Measurements from ENCODE around the gene TNK2.
"Not testable (repeated sequence)": the region's sequence is repeated elsewhere in the genome, so short reads cannot be mapped to it uniquely, and the experiment has no call there.

Gene TNK2

GRCh38 chr3:195844671-195845218, 63.6 kb downstream of the TNK2 start:
- no peak for DNase-seq

GRCh38 chr3:195839260-195840010, 68.9 kb downstream of the TNK2 start:
- DNase-seq: no peak

- no peak for DNase-seq
Observed at GRCh38 chr3:195838714-195839113, 69.6 kb downstream of the TNK2 start.

GRCh38 chr3:195836476-195837135, 71.7 kb downstream of the TNK2 start:
- DNase-seq: no peak

- DNase-seq: no peak
Observed at GRCh38 chr3:195835791-195836190, 72.6 kb downstream of the TNK2 start.

GRCh38 chr3:195834675-195835583, 73.4 kb downstream of the TNK2 start:
- DNase-seq: no peak

GRCh38 chr3:195829897-195830254, 78.5 kb downstream of the TNK2 start:
- no peak for DNase-seq

- no peak for DNase-seq
Observed at GRCh38 chr3:195828762-195829161, 79.6 kb downstream of the TNK2 start.

GRCh38 chr3:195825857-195826804, 82.2 kb downstream of the TNK2 start:
- DNase-seq: no peak

GRCh38 chr3:195825191-195825588, 83.2 kb downstream of the TNK2 start:
- DNase-seq: no peak

- not testable (repeated sequence) for DNase-seq
Observed at GRCh38 chr3:195824425-195825190, 83.7 kb downstream of the TNK2 start.

GRCh38 chr3:195823999-195824398, 84.4 kb downstream of the TNK2 start:
- DNase-seq: no peak

GRCh38 chr3:195823280-195823679, 85.1 kb downstream of the TNK2 start:
- no peak for DNase-seq

- DNase-seq: no peak
Observed at GRCh38 chr3:195822131-195822696, 86.1 kb downstream of the TNK2 start.

GRCh38 chr3:195821403-195822130, 86.8 kb downstream of the TNK2 start:
- no peak for DNase-seq

GRCh38 chr3:195820901-195821300, 87.5 kb downstream of the TNK2 start:
- no peak for DNase-seq

- DNase-seq: no peak
Observed at GRCh38 chr3:195820186-195820585, 88.2 kb downstream of the TNK2 start.

- DNase-seq: no peak
Observed at GRCh38 chr3:195818301-195818700, 90.0 kb downstream of the TNK2 start.

- DNase-seq: no peak
Observed at GRCh38 chr3:195817578-195818135, 90.7 kb downstream of the TNK2 start.

Data from NK-92 treated with Interleukin-12 subunit alpha and Interleukin-12 subunit beta, amount 100 ng/mL, for 24 hours (cell line).